DMS53 treated with DMSO at 0.1 percent for 48 hours (cell line): ENCODE data around the gene KCND3.

Experiments used
- DNase-seq: peaks from one replicate; lab custom pipeline; 2025; ENCODE audit not compliant: unreplicated experiment; lab: John Stamatoyannopoulos, UW

The KCND3 gene

DNA sequence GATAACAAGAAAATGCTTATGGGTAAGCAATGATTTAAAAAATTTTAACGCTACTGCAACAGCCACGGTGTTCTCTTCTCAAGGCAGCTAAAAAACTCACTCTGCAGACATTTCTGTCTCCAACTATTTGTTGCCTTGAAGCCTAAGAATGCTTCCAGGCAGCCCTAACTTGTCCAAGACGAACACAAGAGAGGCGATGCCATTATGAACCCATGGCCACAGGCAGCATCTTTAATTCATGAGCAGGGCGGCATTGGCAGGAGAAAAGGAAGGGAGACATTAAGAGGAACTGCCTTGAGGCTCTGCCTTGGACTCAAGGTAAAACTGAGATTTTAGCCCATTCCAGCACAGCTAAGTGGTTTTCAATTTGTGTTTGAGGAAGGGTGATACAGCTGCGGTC is 67.5 kb downstream of the KCND3 start:
- no peak for DNase-seq

DNA sequence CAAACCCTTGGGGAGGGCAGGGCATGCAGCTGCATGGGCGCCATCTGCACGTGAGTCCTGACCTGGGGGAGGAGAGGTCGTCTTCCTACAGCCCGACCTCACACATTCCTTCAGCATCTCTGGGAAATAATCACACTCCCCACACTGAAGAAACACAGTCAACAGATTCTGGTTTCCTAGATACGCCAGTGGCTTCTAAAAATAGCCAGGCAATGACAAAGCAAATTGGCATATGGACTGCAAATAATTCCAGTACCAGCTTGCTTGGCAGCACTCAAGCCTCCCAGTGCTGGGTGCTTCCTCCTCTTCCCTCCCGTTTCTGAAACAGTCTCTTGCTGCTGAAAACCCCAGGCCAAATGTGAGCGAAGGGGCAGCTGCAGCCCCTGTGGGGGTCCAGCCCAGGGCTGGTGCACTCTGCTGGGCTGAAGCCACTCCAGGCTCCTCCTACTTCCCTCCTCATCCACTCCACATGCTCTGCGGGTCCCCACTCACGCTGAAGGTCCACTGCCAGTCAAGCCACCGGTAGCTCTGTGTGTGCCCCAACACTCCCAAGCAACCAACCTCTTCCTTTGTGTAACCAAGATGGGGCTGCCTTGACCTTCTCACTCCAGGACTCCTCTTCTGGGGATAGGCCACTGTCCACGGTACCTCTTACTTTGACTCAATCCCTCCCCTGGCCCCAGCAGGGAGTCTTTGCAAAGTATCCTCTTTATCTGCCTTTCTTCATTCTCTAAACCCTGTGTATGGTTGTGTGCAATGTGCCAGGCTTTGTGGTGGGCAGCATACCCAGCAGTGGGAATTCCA is 69.0 kb downstream of the KCND3 start:
- DNase-seq = peak; percentile 76

DNA sequence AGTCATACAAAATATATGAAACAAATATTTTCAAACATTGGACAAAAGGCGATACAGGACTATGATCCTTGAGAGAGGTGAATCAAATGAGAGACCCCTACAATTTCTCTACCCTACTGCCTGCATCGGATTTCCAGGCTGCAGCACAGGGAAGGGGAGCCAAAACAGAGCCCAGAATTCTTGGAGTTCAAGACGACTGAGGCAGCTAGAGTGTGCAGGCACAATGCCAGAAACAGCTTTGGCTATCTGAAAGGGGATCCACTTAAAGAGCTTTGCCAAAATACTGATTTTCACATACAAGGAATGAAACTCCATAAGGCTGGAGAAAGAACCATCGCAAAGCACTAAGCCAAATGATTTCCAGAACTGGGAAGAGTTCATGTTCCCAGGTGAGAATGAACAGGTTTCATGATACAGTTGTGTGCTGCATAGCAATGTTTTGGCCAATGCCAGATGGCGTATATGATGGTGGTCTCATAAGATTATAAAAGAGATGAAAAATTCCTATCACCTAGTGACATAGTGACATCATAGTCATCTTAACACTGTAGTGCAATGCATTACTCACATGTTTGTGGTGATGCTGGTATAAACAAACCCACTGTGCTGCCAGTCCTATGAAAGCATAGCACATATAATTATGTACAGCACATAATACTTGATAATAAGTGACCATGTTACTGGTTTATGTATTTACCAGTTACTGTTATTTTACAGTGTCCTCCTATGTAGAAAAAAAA is 77.5 kb downstream of the KCND3 start:
- DNase-seq = no peak

DNA sequence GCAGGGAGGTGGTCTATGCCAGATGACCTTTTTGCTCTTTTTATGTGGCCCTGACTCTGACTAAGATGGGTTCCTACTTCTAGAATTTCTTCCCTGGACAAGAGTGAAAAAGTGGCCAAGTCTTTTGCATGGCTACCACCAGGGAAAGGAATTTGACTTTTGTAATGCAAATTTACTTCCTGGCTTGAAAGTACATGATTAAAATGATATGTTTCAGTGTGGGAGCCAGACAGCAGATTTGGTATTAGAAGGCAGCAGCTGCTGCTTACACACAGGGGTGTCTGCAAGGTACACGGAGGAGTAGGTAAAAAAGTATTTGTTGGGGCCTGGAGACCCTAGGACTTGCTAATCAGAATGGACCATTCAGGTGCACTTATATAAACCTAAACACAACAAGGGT is 78.4 kb downstream of the KCND3 start:
- no peak for DNase-seq

DNA sequence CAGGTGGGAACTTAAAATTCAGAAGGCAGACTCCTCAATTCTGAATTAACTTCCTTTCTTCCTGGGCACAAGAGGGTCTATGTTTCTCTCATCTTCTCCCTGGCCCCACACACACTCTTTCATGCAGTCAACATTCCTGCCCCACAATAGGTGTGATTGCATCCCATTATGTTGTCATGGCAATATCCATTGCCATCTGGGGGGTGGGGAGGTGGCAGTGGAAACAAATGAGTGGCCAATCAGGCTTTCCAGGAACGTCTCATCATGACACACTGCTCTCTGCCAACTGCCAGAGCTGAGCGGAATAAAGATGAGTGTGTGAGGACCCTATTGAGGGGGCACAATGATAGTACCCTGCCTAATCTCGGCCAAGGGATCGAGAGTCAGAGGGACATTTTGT is 80.4 kb downstream of the KCND3 start:
- DNase-seq = no peak

- DNase-seq = no peak
Measured at GRCh38 chr1:111908011-111908621, 81.4 kb downstream of the KCND3 start.

DNA sequence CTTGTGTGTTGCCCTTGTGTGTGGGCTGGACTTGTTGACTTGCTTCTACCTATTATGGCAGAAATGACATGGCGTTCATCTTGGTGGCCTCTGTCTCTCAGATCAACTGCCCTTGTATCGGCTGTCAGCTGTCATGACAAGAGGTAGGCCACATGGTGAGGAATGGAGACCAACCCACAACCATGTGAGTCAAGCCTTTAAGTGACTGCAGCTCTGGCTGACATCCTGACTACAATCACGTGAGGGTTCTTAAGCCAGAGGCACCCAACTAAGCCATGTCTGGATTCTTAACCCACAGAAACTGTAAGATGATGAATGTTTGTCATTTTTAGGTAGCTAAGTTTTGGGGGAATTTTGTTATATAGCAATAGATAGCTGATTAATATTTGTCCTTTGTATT is 82.1 kb downstream of the KCND3 start:
- DNase-seq = no peak

- no peak for DNase-seq
Measured at GRCh38 chr1:111906816-111907215, 82.7 kb downstream of the KCND3 start.

DNA sequence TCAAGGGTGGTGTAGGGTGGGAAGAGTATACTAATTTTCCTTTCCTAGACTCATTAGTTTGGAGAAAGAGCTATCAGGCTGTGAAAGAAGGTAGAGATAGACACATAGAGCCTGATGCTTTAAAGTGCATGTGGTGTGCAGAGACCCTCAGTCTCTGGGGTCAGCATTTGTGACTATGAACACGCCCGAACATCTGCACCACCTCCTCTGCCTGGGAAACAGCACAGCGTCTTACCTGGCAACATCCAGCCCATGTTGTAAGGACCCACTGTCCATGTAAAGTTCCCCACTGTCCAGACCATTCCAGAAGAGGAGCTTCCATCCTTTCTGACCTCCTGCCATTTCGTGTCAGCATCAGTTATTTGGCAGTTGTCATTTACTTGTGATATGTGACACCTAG is 83.4 kb downstream of the KCND3 start:
- DNase-seq = no peak

DNA sequence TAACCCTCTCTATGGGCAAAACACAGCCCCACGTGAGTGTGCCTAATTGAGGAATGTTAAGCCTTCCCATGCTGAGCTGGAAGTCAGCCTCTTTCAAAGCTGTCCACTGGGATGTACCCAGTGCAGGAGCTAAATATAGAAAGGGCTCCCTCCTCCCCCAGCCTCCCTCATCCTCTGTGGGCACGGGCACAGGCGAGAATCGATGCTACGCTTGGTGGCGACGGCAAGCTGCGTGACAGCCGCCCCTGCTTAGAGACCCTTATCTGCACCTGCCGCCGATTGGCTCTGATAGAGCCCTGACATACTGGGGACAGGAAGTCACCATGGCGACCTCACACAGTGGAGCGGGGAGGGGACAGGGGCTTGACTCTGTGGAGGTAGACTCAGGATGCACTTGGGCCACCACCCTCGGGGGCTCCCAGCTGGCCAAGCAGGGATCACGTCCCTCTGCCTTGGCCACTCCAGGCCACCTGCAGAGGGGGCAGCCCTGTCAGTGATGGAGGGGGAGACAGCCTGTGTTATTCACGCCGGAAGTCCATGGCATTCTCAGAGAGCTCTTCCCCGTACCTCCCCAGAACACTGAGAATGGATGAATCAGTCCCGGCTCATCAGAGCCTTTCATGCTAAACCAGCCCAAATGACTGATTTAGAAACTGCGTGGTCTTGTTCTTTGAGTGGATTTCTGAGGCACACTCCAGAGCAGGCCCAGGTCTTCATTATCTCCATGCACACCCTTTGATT is 84.8 kb downstream of the KCND3 start:
- DNase-seq = no peak

DNA sequence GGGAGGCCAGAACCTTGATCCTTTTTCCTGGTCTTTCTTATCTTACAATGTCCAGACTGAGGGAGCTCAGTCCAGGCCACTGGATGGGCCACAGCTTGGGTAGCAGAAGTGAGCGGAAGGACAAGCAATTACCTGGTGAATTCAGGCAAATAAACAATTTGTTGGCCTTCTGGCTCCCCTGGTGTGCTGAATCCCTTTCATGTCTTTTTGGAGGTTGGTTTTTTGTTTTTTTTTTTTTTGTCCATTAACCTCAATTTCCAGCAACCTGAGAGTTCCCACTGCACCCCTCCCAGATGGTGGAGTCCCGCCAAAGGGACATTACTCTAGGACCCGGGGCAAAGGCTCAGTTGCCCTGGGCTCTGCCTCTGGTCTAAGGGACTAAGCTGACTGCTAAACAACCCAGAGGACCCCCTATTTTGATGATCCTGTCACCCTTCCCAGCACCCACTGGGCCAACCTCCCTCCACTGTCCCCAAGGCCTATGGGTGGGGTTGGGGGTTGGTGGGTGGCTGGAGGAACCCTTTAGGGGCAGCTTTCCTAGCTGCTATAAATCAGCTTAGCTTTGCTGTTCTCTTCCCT is 85.5 kb downstream of the KCND3 start:
- no peak for DNase-seq

DNA sequence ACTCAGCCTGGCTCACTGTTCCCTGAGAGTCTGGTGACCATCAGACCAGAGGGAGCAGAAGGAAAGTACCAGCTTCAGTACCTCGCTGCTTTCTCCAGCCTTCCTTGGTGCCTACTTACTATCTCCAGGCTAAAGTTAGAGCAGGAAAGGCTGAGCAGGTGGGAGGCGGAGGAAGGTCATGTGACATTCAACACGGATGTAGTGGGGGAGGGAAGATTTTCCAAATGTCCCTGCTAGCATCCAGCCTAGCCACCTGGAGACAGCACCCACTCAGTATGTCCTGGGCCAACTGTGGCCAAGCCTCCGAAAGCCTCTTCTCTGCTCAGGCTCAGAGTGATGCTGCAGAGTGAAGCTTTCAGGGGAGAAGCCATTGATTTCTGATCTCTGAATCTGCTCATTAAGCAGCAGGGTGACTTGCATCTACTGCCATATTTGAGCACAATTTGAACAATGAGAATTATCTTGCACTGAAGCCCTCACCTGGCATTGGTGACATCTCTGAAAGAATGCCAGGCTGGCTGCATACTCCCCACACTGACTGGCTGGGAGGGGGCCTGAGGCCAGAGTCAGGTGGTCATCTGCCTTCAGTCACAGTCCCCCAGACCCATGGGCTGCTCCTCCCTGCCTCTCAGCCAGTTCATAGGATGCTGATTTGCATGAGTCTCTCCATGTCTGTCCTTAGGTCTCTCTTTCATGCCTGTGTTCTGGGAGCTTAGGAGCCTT is 86.2 kb downstream of the KCND3 start:
- DNase-seq = no peak

GRCh38 chr1:111895469-111895868 is 94.0 kb downstream of the KCND3 start:
- DNase-seq = no peak

GRCh38 chr1:111895017-111895416 is 94.5 kb downstream of the KCND3 start:
- DNase-seq = no peak

DNA sequence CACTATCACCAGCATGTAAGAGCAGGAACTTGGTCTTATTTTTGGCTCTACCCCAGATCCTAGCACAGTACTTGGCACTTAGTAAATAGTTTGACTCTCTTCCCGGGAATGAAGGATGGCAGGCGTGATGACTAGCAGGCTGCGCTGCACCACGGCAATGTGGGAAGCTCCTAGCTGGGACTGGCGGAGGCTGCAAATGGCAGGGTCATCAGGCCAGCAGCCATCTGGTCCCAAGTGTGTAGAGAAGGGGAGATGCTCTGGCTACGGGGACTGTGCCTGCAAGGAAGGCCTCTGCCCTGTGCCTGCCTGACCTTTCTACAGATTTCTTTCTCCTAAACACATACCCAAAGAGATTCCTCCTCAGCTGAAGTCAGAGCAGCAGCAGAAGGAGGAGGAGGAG is 95.0 kb downstream of the KCND3 start:
- no peak for DNase-seq

GRCh38 chr1:111891566-111891965 is 97.9 kb downstream of the KCND3 start:
- DNase-seq = no peak

DNA sequence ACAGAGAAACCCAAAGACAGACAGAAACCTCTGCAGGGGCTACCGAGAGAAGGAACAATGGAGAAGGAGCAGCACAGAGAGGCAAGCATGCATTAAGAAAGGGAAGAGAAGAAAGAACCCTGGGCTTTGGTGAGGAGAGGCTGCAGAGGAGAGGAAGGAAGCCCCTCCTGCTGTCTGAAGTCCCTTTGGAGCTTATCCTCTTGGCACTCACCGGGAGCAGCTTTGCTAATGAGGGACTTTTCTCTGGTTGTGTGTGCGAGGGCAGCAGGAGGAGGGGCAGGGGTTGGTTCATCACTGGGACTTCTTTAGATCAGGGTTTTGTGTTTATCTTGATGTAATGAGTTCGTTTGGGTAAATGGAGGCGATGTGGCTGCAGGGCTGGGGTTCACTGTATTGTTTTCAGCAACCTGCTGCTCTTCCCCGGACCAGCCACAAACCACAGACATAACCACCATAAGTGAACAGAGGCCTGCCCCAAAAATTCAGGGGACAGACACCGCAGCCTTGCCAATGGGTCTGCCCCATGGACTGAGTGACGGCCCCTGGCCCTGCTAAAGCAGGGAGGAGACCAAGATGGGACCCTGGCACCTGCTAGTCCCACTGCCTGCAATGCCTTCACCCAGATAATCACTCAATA is 100.6 kb downstream of the KCND3 start:
- no peak for DNase-seq

DNA sequence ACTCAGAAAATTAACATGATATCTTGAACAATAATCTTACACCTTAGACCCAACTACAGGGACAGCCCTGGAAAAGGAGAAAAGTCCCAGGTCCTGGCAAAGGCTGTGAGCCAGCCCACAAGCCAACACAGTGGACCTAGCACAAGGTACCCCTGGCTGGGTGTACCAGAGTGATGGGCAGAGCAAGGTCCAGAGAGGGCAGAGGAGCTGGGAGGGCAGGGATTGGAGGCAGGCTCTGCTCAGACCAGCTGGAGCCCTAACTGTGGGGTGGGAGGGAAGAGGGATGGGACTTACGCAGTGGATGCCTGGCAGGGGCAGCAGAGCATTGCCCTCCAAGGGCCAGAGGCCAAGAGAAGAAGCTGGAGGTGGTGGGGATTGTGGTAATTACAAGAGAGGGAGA is 101.6 kb downstream of the KCND3 start:
- DNase-seq = no peak

DNA sequence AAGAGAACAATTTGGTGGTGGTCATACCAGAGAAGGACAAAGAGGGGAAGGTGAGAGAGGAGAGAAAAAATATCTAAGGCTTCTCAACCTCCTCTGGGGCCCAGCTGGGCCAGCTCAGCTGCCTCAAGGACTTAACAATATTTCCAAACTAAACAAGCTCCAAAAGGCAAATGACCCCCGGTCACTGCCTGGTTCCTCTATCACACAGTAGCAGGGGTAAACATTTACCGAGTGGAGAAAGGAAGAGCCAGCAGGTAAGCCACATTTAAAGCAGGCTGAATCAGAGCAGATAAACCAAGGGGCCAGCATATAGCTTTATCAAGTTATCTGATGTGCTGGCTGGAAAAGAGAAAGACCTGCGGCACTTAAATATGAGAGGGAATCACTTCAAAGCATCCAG is 102.1 kb downstream of the KCND3 start:
- no peak for DNase-seq

- DNase-seq = no peak
Measured at GRCh38 chr1:111886741-111887140, 102.7 kb downstream of the KCND3 start.
